IMR-90 (cell line): ENCODE results near the gene ZNFX1. TPM values are rescaled to one million over a fixed set of nuclear protein-coding genes. Genes with fewer than 3 reads are reported as not detected.

ENCODE experiments used
- ATAC-seq: fragments of 200-7000 bp; cut with Tn5 transposase; 2 replicates; pipeline ENCODE4 v1.9.1; 2020; ENCODE audit warnings: low read depth, mild to moderate bottlenecking, moderate library complexity
- BruUV-seq: library from RNA; stranded (reverse); fragments of 400-500 nt; replicated peaks from 2 replicates; lab custom pipeline; 2021; lab: Mats Ljungman, UMichigan
- CTCF ChIA-PET: fragments of 300-600 bp; formaldehyde crosslinking; extraction: SDS; loops from one replicate; lab custom pipeline; 2021; ENCODE audit warnings: antibody characterized with exemption; lab: Yijun Ruan, JAX
- POLR2A ChIA-PET: fragments of 300-600 bp; sonication (Branson Sonifier 250); formaldehyde crosslinking; loops from one replicate; lab custom pipeline; 2022; ENCODE audit warnings: antibody characterized with exemption; ENCODE audit not compliant: unreplicated experiment; lab: Charles Lee
- DNase-seq: peaks from one replicate; pipeline ENCODE4 v3.0.0; 2013
- H2AFZ ChIP-seq: replicated peaks from 2 replicates; pipeline ENCODE3; 2013; ENCODE audit warnings: low read length, mild to moderate bottlenecking; ENCODE audit not compliant: poor library complexity
- H2AK5ac ChIP-seq: 2 replicates; pipeline ENCODE4 v1.6.1; 2013; ENCODE audit warnings: low read depth, low read length, inconsistent platforms
- H2AK9ac ChIP-seq: replicated peaks from 2 replicates; pipeline ENCODE3; 2013; ENCODE audit warnings: mild to moderate bottlenecking, low read depth, low read length, moderate library complexity; ENCODE audit not compliant: poor library complexity
- H2BK120ac ChIP-seq: 2 replicates; pipeline ENCODE4 v1.6.1; 2013; ENCODE audit warnings: low read depth, low read length, inconsistent platforms
- H2BK15ac ChIP-seq: 3 replicates; pipeline ENCODE4 v1.6.1; 2013; ENCODE audit warnings: low read depth, low read length, inconsistent platforms
- H2BK20ac ChIP-seq: 2 replicates; pipeline ENCODE4 v1.6.1; 2013; ENCODE audit warnings: low read depth, mild to moderate bottlenecking, inconsistent platforms, low read length, moderate library complexity
- H2BK5ac ChIP-seq: 2 replicates; pipeline ENCODE4 v1.6.1; 2013; ENCODE audit warnings: mild to moderate bottlenecking, low read depth, low read length, inconsistent platforms; ENCODE audit not compliant: poor library complexity, severe bottlenecking
- H3K14ac ChIP-seq: replicated peaks from 2 replicates; pipeline ENCODE4 v1.6.1; 2013; ENCODE audit warnings: low read depth, low read length, inconsistent platforms
- H3K18ac ChIP-seq: 2 replicates; pipeline ENCODE4 v1.6.1; 2013; ENCODE audit warnings: low read depth, low read length, control low read depth
- H3K23ac ChIP-seq: 2 replicates; pipeline ENCODE4 v1.6.1; 2013; ENCODE audit warnings: low read depth, low read length, inconsistent platforms
- H3K27ac ChIP-seq: 2 replicates; pipeline ENCODE4 v1.5.1; 2013; ENCODE audit warnings: mild to moderate bottlenecking, control low read depth, low read length; ENCODE audit not compliant: insufficient read depth
- H3K27me3 ChIP-seq: 2 replicates; pipeline ENCODE4 v1.6.1; 2013; ENCODE audit warnings: low read length; ENCODE audit not compliant: control insufficient read depth, insufficient read depth
- H3K36me3 ChIP-seq: 2 replicates; pipeline ENCODE4 v1.6.1; 2013; ENCODE audit warnings: low read length, mixed read lengths; ENCODE audit not compliant: control insufficient read depth, insufficient read depth
- H3K4ac ChIP-seq: 2 replicates; pipeline ENCODE4 v1.6.1; 2013; ENCODE audit warnings: low read depth, low read length, inconsistent platforms
- H3K4me1 ChIP-seq: 2 replicates; pipeline ENCODE4 v1.6.1; 2013; ENCODE audit warnings: low read length, mixed read lengths; ENCODE audit not compliant: control insufficient read depth, insufficient read depth
- H3K4me2 ChIP-seq: 2 replicates; pipeline ENCODE4 v1.6.1; 2013; ENCODE audit warnings: low read depth, mild to moderate bottlenecking, control low read depth, low read length, moderate library complexity
- H3K4me3 ChIP-seq: 2 replicates; pipeline ENCODE4 v1.5.1; 2013; ENCODE audit warnings: low read depth, mild to moderate bottlenecking, control low read depth, low read length, moderate library complexity; ENCODE audit not compliant: insufficient read depth
- H3K56ac ChIP-seq: 2 replicates; pipeline ENCODE4 v1.6.1; 2013; ENCODE audit warnings: low read length, inconsistent platforms; ENCODE audit not compliant: insufficient read depth; ENCODE audit errors: extremely low read depth
- H3K79me1 ChIP-seq, 2 experiments: 2 replicates each; pipeline ENCODE4 v1.6.1; 2013; ENCODE audit warnings: low read length in 2 of 2, inconsistent platforms in 1 of 2, low read depth in 1 of 2
- H3K9ac ChIP-seq: 2 replicates; pipeline ENCODE4 v1.6.1; 2013; ENCODE audit warnings: low read depth, low read length, control low read depth
- H3K9me1 ChIP-seq: 2 replicates; pipeline ENCODE4 v1.6.1; 2013; ENCODE audit warnings: low read length, inconsistent platforms; ENCODE audit not compliant: insufficient read depth
- H3K9me3 ChIP-seq: 2 replicates; pipeline ENCODE4 v1.6.1; 2013; ENCODE audit warnings: low read length; ENCODE audit not compliant: control insufficient read depth, insufficient read depth
- H4K20me1 ChIP-seq: 2 replicates; pipeline ENCODE4 v1.6.1; 2013; ENCODE audit warnings: low read length, inconsistent platforms; ENCODE audit not compliant: insufficient read depth
- H4K5ac ChIP-seq: 2 replicates; pipeline ENCODE4 v1.6.1; 2013; ENCODE audit warnings: mild to moderate bottlenecking, low read depth, low read length, control low read depth
- H4K8ac ChIP-seq, 2 experiments: 2 replicates each; pipeline ENCODE4 v1.6.1; 2013; ENCODE audit warnings: low read depth in 2 of 2, low read length in 2 of 2, control low read depth in 1 of 2, inconsistent platforms in 1 of 2
- H4K91ac ChIP-seq: 2 replicates; pipeline ENCODE4 v1.6.1; 2013; ENCODE audit warnings: low read depth, low read length, inconsistent platforms; ENCODE audit not compliant: insufficient read depth
- BHLHE40 ChIP-seq: fragments of 150-350 bp; IDR thresholded peaks from 2 replicates; pipeline ENCODE4 v1.6.1; 2016; ENCODE audit warnings: mild to moderate bottlenecking, low read depth, low read length
- CEBPB ChIP-seq: IDR thresholded peaks from 2 replicates; pipeline ENCODE4 v1.6.1; 2012; ENCODE audit warnings: low read depth, low read length, improper control_type of control experiment
- CHD1 ChIP-seq: IDR thresholded peaks from 2 replicates; pipeline ENCODE4 v1.6.1; 2012; ENCODE audit warnings: low read depth, low read length, improper control_type of control experiment
- CTCF ChIP-seq: conservative IDR thresholded peaks from 2 replicates; pipeline ENCODE4 v1.5.1; 2012; ENCODE audit warnings: mild to moderate bottlenecking, low read depth, low read length, improper control_type of control experiment
- FOS ChIP-seq: fragments of 150-350 bp; IDR thresholded peaks from 2 replicates; pipeline ENCODE4 v1.6.1; 2016; ENCODE audit warnings: low read depth, low read length
- MAFK ChIP-seq: IDR thresholded peaks from 2 replicates; pipeline ENCODE4 v1.6.1; 2012; ENCODE audit warnings: low read depth, low read length, improper control_type of control experiment
- MAZ ChIP-seq: IDR thresholded peaks from 2 replicates; pipeline ENCODE4 v1.6.1; 2012; ENCODE audit warnings: low read depth, mild to moderate bottlenecking, low read length, improper control_type of control experiment, moderate library complexity, borderline replicate concordance
- MXI1 ChIP-seq: IDR thresholded peaks from 2 replicates; pipeline ENCODE4 v1.6.1; 2012; ENCODE audit warnings: low read depth, mild to moderate bottlenecking, low read length, moderate library complexity, borderline replicate concordance
- NFE2L2 ChIP-seq: fragments of 150-350 bp; IDR thresholded peaks from 2 replicates; pipeline ENCODE4 v1.6.1; 2016; ENCODE audit warnings: low read depth, mild to moderate bottlenecking, low read length
- POLR2A ChIP-seq: IDR thresholded peaks from 2 replicates; pipeline ENCODE4 v1.6.1; 2012; ENCODE audit warnings: mild to moderate bottlenecking, low read depth, low read length
- RAD21 ChIP-seq: IDR thresholded peaks from 2 replicates; pipeline ENCODE4 v1.6.1; 2012; ENCODE audit warnings: low read length, improper control_type of control experiment
- RCOR1 ChIP-seq: IDR thresholded peaks from 2 replicates; pipeline ENCODE4 v1.6.1; 2012; ENCODE audit warnings: mild to moderate bottlenecking, low read length, improper control_type of control experiment; ENCODE audit not compliant: insufficient replicate concordance
- RFX5 ChIP-seq: IDR thresholded peaks from 2 replicates; pipeline ENCODE4 v1.8.0; 2012; ENCODE audit warnings: low read depth, mild to moderate bottlenecking, low read length, moderate library complexity
- SMC3 ChIP-seq: fragments of 150-350 bp; IDR thresholded peaks from 2 replicates; pipeline ENCODE4 v1.6.1; 2016; ENCODE audit warnings: low read depth, mild to moderate bottlenecking, antibody characterized with exemption, low read length, moderate library complexity
- USF2 ChIP-seq: fragments of 150-350 bp; IDR thresholded peaks from 2 replicates; pipeline ENCODE4 v1.6.1; 2017; ENCODE audit warnings: mild to moderate bottlenecking, antibody characterized with exemption, low read length, low read depth
- WGBS, 2 experiments: methylation state at CpG; one replicate each; pipeline versions ENCODE4 v1.1.5 to v1.1.7; 2013; ENCODE audit warnings: missing lambda C conversion rate in 2 of 2; ENCODE audit not compliant: insufficient read length in 1 of 2; ENCODE audit errors: extremely low coverage in 2 of 2; 5-methylcytosine and 5-hydroxymethylcytosine counted together
- dilution Hi-C: fragments of 300-500 bp; cut with HindIII; formaldehyde crosslinking; loops from one replicate; pipeline ENCODE4 v1.14.3; 2018; ENCODE audit warnings: low sequenced_read_pairs; ENCODE audit not compliant: unreplicated experiment
- in situ Hi-C: fragments of 300-500 bp; cut with MboI; formaldehyde crosslinking; loops from 3 replicates; pipeline ENCODE4 v1.14.3; 2019; ENCODE audit warnings: low sequenced_read_pairs, inconsistent platforms, mixed read lengths
- intact Hi-C: fragments of 100-400 bp; cut with micrococcal nuclease; formaldehyde crosslinking; loops from 2 replicates; pipeline ENCODE4 v1.10.0; 2022
- polyA plus RNA-seq, 3 experiments: library from polyadenylated mRNA; depleted of rRNA; stranded (reverse); fragments of >200 nt; gene quantifications; 2 replicates each; pipeline ENCODE4 v1.2.3, GENCODE V29; 2012; ENCODE audit warnings: low replicate concordance in 1 of 3
- total RNA-seq: library from RNA; depleted of rRNA; stranded (reverse); fragments of >200 nt; gene quantifications from 2 replicates; pipeline ENCODE4 v1.2.3, GENCODE V29; 2012
- TF ChIP-seq, protein P1 (sequence below): fragments of 150-350 bp; IDR thresholded peaks from 2 replicates; pipeline ENCODE4 v1.6.1; 2016; ENCODE audit warnings: low read depth, mild to moderate bottlenecking, low read length, moderate library complexity, borderline replicate concordance

ZNFX1 gene
- total and polyA plus RNA-seq, 2 of the 4 experiments (the other 2 are of a cell fraction), result 10.9 to 60.9 TPM

GRCh38 chr20:49315580-49315979 is 37.7 kb upstream of the ZNFX1 start:
- Histone ChIP-seq H2AFZ (no peak overlapping the region), H3K9ac (no peak overlapping the region), H3K14ac (no peak overlapping the region), H2AK9ac (no peak overlapping the region), H3K4me2 (no peak overlapping the region), H4K8ac (no peak overlapping the region), H3K27me3 (peaks cover 65% of the 10 kb centered on the region), H3K4me1 (peaks cover 3% of the 10 kb centered on the region; the same call in 1 of the 2 replicates), H4K20me1 (no peaks in the 10 kb centered on the region), H3K36me3 (no peaks in the 10 kb centered on the region), H2BK5ac (no peak overlapping the region), H2AK5ac (no peak overlapping the region), H4K91ac (no peak overlapping the region), H3K9me1 (no peaks in the 10 kb centered on the region), H2BK120ac (no peak overlapping the region), H2BK20ac (no peak overlapping the region), H3K4me3 (no peak overlapping the region), H3K79me1 (no peaks in the 10 kb centered on the region), H3K56ac (no peak overlapping the region), H2BK15ac (no peak overlapping the region), H3K4ac (no peak overlapping the region), H3K23ac (no peak overlapping the region), H3K18ac (no peak overlapping the region), H3K27ac (no peak overlapping the region), H3K9me3 (peaks cover 9% of the 10 kb centered on the region), H4K5ac (no peak overlapping the region)
- TF ChIP-seq FOS (no peak), MAFK (no peak), BHLHE40 (no peak), RAD21 (no peak), USF2 (no peak), NFE2L2 (no peak), MAZ (no peak), CTCF (no peak), CEBPB (no peak), CHD1 (no peak), RCOR1 (no peak), MXI1 (no peak), SMC3 (no peak), RFX5 (no peak), POLR2A (no peak)
- TF ChIP-seq, protein P1, sequence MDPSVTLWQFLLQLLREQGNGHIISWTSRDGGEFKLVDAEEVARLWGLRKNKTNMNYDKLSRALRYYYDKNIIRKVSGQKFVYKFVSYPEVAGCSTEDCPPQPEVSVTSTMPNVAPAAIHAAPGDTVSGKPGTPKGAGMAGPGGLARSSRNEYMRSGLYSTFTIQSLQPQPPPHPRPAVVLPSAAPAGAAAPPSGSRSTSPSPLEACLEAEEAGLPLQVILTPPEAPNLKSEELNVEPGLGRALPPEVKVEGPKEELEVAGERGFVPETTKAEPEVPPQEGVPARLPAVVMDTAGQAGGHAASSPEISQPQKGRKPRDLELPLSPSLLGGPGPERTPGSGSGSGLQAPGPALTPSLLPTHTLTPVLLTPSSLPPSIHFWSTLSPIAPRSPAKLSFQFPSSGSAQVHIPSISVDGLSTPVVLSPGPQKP, result no peak
- no TSS peak for BruUV-seq
- CTCF ChIA-PET, result interaction anchor here (0.6 kb wide), 1 partner anchor 13 kb away, joined by 3 read pairs; no protein-coding TSS in a partner anchor
- no CpG with 5 or more reads among the region's 1 CpG for WGBS, 2 experiments
- POLR2A ChIA-PET, result no interaction called here
- ATAC-seq, result no peak
- dilution Hi-C loops (no loop called here), intact Hi-C loops (no loop called here), in situ Hi-C loops (no loop called here)
- DNase-seq, result no peak
